ENCODE measurements around the gene LILRA6. TPM values are rescaled to one million over a fixed set of nuclear protein-coding genes. Genes with fewer than 3 reads are reported as not detected.
A peak's percentile ranks its signal among the peaks of the same experiment; 100 is the strongest.
"Not testable (repeated sequence)": the region's sequence is repeated elsewhere in the genome, so short reads cannot be mapped to it uniquely, and the experiment has no call there.

LILRA6 gene
- total and polyA plus RNA-seq, 10 donors = 1.2 to 77.5 (median 31.5) TPM

GRCh38 chr19:54233941-54234340 is 8.6 kb downstream of the LILRA6 start:
- peaks cover 0 to 14% (median 7%) of the 10 kb centered on the region in 6 donors for H3K4me1 ChIP-seq
- no peak for TF ChIP-seq CTCF (IDR thresholded peaks at IDR 0.05 in 8 of 11, conservative IDR thresholded peaks at IDR 0.05 in 3 of 11)
- no peak for TF ChIP-seq POLR2AphosphoS5 (IDR thresholded peaks at IDR 0.05)
- no peak for TF ChIP-seq POLR2A (IDR thresholded peaks at IDR 0.05)
- peaks cover 0 to 22% (median 0%) of the 10 kb centered on the region in 7 donors for H3K27me3 ChIP-seq (replicated peaks in 1 of 7)
- H3K4me3 ChIP-seq = no peak overlapping the region
- H3K36me3 ChIP-seq = peaks cover 0 to 34% (median 0%) of the 10 kb centered on the region in 6 donors
- DNase-seq = peak; percentile 19
- H3K27ac ChIP-seq = peak overlapping the region in 2 of 8 donors; percentile 13 to 39
- WGBS, 5 donors = 3 to 82% (median 81%) methylated on average over 5 of the region's 5 CpGs
- H3K9me3 ChIP-seq = no peaks in the 10 kb centered on the region
- intact Hi-C loops (cut with DNase I; ENCODE audit: low total_unique reads) = loop anchor here (5.0 kb wide), 1 partner anchor 67 kb away; no protein-coding TSS in a partner anchor

GRCh38 chr19:54231077-54231931 is 11.3 kb downstream of the LILRA6 start:
- WGBS, 5 donors = 24 to 29% (median 26%) methylated on average over 21 of the region's 21 CpGs
- H3K27ac ChIP-seq = peak overlapping the region in 1 of 8 donors; percentile 47
- H3K4me3 ChIP-seq = no peak overlapping the region
- TF ChIP-seq CTCF (IDR thresholded peaks at IDR 0.05 in 8 of 11, conservative IDR thresholded peaks at IDR 0.05 in 3 of 11) = peak; percentile 89 to 98 (median 94)
- TF ChIP-seq POLR2A (IDR thresholded peaks at IDR 0.05) = no peak
- TF ChIP-seq POLR2AphosphoS5 (IDR thresholded peaks at IDR 0.05) = peak; percentile 71 to 83 (median 77)
- peaks cover 0 to 21% (median 0%) of the 10 kb centered on the region in 7 donors for H3K27me3 ChIP-seq (replicated peaks in 1 of 7)
- intact Hi-C loops (cut with DNase I; ENCODE audit: low total_unique reads) = loop anchor here (5.0 kb wide), 1 partner anchor 64 kb away; no protein-coding TSS in a partner anchor
- H3K9me3 ChIP-seq = no peaks in the 10 kb centered on the region
- H3K36me3 ChIP-seq = peaks cover 0 to 9% (median 0%) of the 10 kb centered on the region in 6 donors
- peak; percentile 96 for DNase-seq
- H3K4me1 ChIP-seq = peaks cover 0 to 14% (median 7%) of the 10 kb centered on the region in 6 donors

GRCh38 chr19:54230031-54230430 is 12.6 kb downstream of the LILRA6 start:
- Histone ChIP-seq H3K4me1 (peaks cover 0 to 14% (median 7%) of the 10 kb centered on the region in 6 donors), H3K27me3 (replicated peaks in 1 of 7) (peaks cover 0 to 21% (median 0%) of the 10 kb centered on the region in 7 donors), H3K4me3 (no peak overlapping the region), H3K27ac (no peak overlapping the region), H3K9me3 (no peaks in the 10 kb centered on the region), H3K36me3 (no peaks in the 10 kb centered on the region)
- WGBS, 5 donors = 80 to 90% (median 84%) methylated on average over 7 of the region's 7 CpGs
- peak; percentile 28 for DNase-seq
- TF ChIP-seq POLR2A (IDR thresholded peaks at IDR 0.05) (no peak), POLR2AphosphoS5 (IDR thresholded peaks at IDR 0.05) (no peak), CTCF (IDR thresholded peaks at IDR 0.05 in 8 of 11, conservative IDR thresholded peaks at IDR 0.05 in 3 of 11) (no peak)
- intact Hi-C loops (cut with DNase I; ENCODE audit: low total_unique reads) = loop anchor here (5.0 kb wide), 1 partner anchor 63 kb away; no protein-coding TSS in a partner anchor

GRCh38 chr19:54229146-54229545 is 13.4 kb downstream of the LILRA6 start:
- 85 to 90% (median 88%) methylated on average over 8 of the region's 8 CpGs for WGBS, 5 donors
- Histone ChIP-seq H3K4me1 (peaks cover 0 to 14% (median 7%) of the 10 kb centered on the region in 6 donors), H3K27me3 (replicated peaks in 1 of 7) (peaks cover 0 to 20% (median 0%) of the 10 kb centered on the region in 7 donors), H3K27ac (no peak overlapping the region), H3K4me3 (no peak overlapping the region), H3K9me3 (no peaks in the 10 kb centered on the region), H3K36me3 (no peaks in the 10 kb centered on the region)
- intact Hi-C loops (cut with DNase I; ENCODE audit: low total_unique reads) = no loop called here
- TF ChIP-seq CTCF (IDR thresholded peaks at IDR 0.05 in 8 of 11, conservative IDR thresholded peaks at IDR 0.05 in 3 of 11) (no peak), POLR2AphosphoS5 (IDR thresholded peaks at IDR 0.05) (no peak), POLR2A (IDR thresholded peaks at IDR 0.05) (no peak)
- DNase-seq = no peak

GRCh38 chr19:54224619-54225018 is 18.0 kb downstream of the LILRA6 start:
- H3K36me3 ChIP-seq; DNase-seq; intact Hi-C loops (cut with DNase I; ENCODE audit: low total_unique reads); H3K9me3 ChIP-seq; H3K4me3 ChIP-seq; H3K27ac ChIP-seq: not testable (repeated sequence)
- Histone ChIP-seq H3K27me3 (replicated peaks in 1 of 7) (peaks cover 0 to 23% (median 0%) of the 10 kb centered on the region in 7 donors), H3K4me1 (peaks cover 0 to 20% (median 0%) of the 10 kb centered on the region in 6 donors)
- WGBS, 5 donors = 81 to 88% (median 84%) methylated on average over 9 to 10 of the region's 10 CpGs

GRCh38 chr19:54223937-54224281 is 18.7 kb downstream of the LILRA6 start:
- H3K9me3 ChIP-seq; intact Hi-C loops (cut with DNase I; ENCODE audit: low total_unique reads); DNase-seq; H3K4me3 ChIP-seq; H3K36me3 ChIP-seq: not testable (repeated sequence)
- Histone ChIP-seq H3K4me1 (peaks cover 0 to 27% (median 0%) of the 10 kb centered on the region in 6 donors), H3K27ac (peak overlapping the region in 5 of 8 donors; percentile 43 to 94 (median 88)), H3K27me3 (replicated peaks in 1 of 7) (peaks cover 0 to 23% (median 0%) of the 10 kb centered on the region in 7 donors)
- WGBS, 5 donors = 45 to 64% (median 63%) methylated on average over 4 to 5 of the region's 5 CpGs
